Pons (tissue), 1 donor: ENCODE results near the gene NAA10.

Experiments
- DNase-seq: peaks from one replicate; pipeline ENCODE4 v3.0.0-alpha.2; 2016; ENCODE audit warnings: low spot score

The NAA10 gene

GRCh38 chrX:153966841-153967535, 32.2 kb upstream of the NAA10 start:
- DNase-seq = no peak

DNA sequence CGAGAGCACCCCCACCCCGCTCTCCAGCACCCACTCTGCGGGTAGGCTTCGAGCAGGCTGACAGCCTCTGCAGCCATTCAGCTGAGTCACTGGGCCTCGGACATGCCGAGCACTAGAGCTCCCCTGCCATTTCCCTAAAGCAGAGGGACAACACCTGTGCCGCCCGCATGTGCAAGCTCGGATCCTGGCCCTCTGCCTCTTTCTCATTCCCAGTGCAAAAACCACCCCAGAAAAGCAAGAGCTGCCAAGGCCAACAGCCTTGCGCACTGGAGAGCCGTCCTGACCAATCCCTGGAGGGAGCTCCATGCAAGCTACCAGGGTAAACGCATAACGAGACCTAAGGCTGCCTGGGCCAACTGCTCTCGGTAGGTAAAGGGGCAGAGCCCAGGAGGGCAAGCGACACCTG, 31.4 kb upstream of the NAA10 start:
- DNase-seq = peak; percentile 7

- DNase-seq = no peak
Measured at GRCh38 chrX:153965406-153965805, 30.6 kb upstream of the NAA10 start.

DNA sequence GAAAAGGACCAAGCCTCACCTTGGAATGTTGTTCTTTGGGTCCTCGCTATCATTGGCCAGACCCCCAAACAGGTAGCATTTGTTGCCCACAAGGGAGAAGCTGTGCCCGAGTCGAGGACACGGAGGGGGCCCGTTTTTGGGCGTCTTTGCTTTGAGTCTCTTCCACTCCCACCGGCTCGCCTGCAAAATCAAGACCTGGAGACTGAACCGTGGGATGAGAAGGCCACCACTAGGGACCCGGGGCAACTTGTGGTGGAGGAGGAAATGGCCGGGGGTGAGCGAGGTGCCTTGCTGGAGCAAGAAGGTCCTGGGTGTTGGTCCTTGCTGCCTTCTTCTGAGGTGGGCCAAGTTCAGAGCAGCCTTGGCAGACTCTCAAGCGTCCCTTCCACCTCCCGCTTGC, 29.3 kb upstream of the NAA10 start:
- DNase-seq = no peak

DNA sequence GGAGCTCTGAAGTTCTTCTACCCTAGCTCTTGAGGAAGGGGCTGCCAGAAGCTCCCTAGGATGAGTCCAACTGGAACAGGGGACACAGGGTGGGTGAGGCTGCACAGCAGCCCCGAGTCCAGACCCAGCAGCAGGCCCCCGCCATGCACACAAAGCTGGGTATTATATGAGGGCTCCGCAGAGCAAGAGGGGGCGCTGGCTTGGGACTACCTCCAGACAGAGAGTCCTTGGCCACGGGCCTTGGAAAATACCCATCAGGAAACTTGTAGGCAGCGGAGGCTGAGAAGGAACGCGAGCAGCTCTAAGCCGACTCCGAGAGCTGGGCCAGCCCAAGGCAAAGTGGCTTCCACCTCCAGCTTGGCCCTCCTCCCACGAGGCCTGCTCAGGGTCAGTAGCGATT, 28.7 kb upstream of the NAA10 start:
- no peak for DNase-seq

- no peak for DNase-seq
Measured at GRCh38 chrX:153961292-153961691, 26.5 kb upstream of the NAA10 start.

DNA sequence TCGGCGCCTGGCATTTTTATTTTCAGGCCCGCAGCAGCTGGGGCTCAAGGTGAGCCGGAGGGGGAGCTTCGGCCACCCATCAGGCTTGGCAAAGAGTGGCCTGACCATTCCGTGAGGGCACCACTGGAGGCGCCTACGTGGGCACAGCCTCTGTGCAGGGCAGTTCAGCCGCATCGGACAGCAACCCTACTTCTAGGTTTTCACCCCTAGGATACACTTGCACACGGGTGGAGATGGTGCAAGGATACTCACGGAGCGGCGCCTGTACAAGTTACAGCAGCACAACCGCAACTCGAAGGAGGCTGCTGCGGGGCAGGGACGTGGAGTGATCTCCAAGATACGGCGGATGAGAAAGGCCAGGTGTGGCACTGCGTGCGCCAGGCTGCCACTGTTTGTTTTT, 25.9 kb upstream of the NAA10 start:
- no peak for DNase-seq

- no peak for DNase-seq
Measured at GRCh38 chrX:153960077-153960476, 25.2 kb upstream of the NAA10 start.

GRCh38 chrX:153959649-153960048, 24.8 kb upstream of the NAA10 start:
- DNase-seq = no peak

DNA sequence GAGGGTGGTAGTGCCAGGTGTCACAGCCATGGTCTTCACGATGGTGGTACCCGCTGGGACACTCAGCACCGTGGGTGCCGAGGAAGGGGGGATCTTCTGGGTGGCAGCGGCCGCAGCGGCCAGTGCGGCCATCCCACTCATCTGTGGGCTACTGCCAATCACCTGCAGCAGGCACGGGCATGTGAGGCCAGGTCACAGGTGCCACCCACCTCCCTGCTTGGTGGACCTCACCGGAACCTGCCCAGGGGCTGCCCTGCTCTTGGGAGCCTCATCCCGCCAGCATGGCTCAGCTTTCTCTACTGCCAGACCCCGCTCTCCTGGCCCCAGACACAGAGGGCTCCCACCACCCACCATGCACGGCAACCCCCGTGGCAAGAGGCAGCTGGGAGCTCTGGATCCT, 23.8 kb upstream of the NAA10 start:
- DNase-seq = no peak

DNA sequence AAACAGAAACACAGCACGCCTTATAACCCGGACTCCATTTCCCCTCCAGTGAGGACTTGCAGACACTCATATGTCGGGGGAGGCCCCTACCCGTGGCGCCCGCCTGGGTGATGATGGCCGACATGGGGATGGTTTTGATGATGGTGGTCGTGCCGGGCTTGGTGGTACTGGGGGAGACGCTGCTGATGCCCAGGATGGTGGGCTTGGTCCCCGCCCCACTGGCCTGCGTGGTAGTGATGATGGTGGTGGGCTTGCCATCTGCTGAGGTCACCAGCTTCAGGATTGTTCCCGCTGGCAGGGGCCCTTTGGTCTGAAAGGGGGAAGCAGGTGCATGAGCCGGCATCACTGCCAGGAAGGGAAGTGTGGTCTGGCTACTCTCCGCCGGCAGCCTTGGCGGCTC, 22.4 kb upstream of the NAA10 start:
- no peak for DNase-seq

DNA sequence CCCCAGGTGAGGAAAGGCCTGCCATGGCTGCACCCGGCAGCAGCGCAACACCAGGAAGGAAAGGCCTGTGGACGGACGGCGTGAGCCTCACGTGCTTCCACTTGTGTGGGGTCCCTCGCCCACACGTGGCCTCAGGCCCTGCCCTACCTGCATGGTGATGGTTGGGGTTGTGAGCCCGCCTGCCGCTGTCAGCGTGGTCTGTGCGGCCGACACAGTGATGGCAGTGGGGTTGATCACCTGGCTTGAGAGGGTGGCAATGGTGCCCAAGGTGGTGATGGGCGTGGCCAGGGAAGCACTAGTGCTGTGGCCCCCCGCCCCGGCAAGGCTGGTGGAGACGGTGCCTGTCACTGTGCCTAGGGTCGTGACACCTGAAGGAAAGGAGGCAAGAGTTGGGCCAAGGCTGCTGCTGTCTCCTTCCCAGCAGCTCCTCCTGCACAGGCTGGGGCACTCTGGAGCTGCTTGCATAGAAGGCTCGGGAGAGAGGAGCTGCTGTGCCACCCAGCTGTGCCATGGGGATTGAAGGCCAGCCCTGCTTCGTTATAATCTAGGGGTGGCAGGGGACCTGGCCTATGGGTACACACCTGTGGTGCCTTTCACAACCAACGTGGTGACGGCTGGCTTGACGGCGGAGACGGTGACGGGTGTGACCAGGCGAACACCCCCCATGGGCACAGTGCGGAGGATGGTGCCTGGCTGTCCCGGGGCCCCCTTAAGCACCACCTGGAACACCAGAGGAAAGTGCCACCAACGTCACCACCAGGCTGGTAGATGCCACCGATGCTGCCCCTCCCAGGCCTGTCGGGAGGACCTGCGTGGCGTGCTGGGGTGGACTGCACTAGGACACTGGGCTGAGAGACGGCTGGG, 21.4 kb upstream of the NAA10 start:
- DNase-seq = no peak

GRCh38 chrX:153955228-153955732, 20.4 kb upstream of the NAA10 start:
- DNase-seq = no peak

GRCh38 chrX:153954558-153955227, 19.9 kb upstream of the NAA10 start:
- DNase-seq = no peak

- no peak for DNase-seq
Measured at GRCh38 chrX:153953892-153954557, 19.2 kb upstream of the NAA10 start.

DNA sequence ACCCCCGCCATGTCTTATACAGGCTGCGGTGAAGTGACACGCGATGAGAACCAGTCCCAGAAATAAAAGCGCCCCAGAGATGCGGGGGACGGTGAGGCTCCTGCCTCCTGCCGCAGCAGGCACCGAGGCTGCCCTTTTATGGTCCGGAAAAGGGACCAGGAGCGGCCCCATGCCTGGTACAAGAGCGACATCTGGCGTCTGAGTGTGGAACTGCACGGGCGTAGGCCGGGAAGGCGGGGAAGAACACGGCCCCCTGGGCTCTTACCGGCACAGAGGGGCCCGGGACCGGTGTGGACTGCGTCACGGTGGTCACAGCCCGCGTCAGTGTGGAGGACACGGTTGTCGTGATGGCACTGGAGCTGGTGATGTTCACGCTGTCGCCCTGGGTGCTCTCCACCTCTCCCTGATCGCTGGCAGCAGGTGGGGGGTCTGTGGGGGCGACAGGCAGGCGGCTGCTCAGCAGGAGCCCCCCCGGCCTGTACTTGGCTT, 18.5 kb upstream of the NAA10 start:
- no peak for DNase-seq

DNA sequence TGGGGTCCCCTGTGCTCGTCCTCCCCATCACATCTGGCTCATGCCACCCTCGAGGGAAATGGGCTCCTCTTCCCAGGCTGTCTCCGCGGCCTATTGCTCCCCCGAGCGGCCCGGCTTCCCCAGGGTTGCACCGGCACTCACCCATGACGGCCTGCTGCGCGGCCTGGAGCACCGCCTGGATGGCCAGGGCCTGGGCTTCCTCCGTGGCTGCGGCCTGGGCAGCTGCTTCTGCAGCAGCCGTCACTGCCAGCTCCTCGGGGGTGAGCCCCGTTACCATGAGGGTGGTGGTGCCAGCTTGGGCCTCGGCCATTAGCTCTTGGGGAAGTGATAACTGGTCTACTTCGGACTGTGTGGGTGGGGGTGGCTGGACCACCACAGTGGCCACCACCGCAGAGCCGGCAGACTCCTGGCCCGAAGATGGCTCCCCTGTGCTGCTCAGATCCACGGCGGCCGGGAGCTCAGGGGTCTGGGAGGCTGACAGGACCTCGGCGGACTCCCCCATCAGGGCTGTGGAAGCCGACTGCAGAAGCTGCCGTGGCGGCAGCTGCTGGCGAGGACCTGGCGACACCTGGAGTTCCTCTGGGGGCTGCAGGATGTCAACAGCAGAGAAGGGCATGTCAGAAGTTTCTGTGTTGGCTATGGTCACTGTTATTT, 17.7 kb upstream of the NAA10 start:
- no peak for DNase-seq

GRCh38 chrX:153951683-153952372, 17.0 kb upstream of the NAA10 start:
- no peak for DNase-seq

- DNase-seq = no peak
Measured at GRCh38 chrX:153950127-153950526, 15.3 kb upstream of the NAA10 start.

DNA sequence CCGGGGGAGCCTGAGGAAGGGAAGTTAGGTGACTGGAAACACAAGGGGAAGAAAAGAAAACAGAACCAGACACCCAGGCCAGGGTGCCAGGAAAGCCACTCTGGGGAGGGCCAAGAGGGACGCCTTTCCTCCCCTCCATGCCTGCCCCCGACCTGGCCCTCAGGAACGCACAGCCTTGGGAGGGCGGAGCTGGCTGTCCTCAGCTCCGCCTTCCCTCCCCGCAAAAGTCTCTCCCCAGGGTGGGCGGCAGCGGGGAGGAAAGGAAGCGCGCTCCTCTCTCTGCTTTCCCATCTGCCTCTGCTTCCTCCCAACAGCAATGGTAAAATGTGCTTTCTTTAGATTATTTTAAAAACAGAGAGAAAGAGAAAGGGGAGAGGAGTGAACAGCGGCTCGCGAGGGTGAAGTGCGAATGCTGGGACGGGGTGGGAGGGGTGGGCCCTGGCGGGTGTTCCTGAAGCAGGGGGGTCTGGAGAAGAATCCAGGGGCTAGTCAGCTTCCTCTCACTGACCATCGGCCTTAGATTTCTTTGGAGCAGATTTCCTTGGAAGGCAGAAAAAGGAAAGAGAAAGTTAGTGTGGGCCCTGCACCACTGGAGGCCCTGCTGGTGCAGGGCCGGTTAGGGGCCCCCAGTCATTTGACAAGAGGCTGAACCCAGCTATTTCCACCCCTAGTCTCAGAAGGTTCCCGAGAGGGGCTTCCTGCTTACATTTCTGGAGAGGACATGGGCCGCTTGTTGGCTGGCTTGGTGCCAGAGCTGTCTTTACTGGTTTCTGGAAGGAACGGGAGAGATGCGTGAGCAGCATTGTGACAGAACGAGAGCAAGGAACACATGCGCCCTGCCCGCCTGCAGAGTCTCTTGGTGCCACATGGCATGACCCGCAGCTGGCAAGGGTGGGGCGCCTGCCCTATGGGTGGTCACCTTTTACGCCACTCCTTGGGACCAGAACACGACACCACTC, 14.3 kb upstream of the NAA10 start:
- no peak for DNase-seq
